HG02884 (cell line): Measurements from ENCODE around the gene SKOR1.

Experiments used
- ATAC-seq: cut with Tn5 transposase; IDR thresholded peaks from one replicate; pipeline ENCODE4 v1.9.1; 2021; ENCODE audit warnings: mild to moderate bottlenecking, moderate library complexity; ENCODE audit not compliant: unreplicated experiment

The SKOR1 gene

DNA sequence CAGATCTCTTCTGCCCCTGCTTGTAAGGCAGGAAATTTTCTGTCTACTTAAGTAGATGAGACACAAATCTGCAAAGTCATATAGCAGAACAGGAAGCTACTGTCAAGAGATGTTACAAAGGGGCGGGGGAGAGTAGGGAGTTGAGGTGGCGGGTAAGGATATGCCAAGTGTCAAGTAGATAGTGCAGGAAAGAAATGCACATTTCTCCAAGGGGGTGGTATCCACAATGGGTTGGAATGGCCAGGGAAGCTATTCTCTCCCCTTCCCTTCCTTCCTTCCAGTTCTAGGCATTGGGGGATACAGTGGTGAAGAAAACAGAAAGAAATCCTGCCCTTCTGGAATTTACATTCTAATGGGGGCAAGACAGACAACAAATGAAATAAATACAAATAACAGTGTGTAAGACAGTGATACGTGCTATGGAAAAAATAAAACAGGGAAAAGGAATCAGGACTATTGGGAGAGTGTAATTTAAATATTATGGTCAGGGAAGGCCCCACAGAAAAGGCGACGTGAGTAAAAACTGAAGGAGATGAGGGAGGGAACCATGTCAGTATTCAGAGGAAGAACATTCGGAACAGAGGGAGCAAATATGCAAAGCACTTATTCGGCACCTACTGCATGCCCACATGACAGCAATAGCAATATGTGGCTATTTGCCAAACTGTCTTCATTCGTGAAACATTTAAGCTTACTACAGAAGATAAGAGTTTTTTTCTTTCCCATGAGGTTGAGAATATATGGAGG lies 57.4 kb downstream of the SKOR1 start:
- ATAC-seq: no peak

DNA sequence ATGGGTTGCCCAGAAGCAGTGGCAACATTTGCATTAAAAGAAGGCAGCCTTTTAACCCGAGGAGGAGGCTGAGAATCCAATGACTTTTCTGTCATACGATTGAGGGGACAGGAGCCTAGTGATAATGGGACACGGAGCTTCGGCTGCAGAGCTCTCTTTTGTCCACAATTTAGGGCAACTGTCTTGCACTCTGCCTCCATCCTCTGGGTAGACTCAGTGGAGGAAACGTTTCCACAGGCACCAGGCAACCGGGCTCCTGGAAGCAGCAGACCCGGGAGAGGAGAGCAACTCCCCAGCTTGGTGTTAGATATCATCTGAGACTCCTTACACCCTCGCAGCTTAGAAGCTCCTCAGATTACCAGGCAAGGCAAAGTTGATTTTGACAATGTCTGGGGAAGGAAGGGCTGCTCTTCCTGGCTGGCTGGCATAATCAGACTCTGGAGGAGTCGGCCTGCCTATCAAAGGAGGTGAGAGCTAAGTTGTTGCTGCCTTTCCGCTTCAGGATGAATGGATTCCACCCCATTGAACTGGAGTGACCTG lies 58.0 kb downstream of the SKOR1 start:
- ATAC-seq: no peak

DNA sequence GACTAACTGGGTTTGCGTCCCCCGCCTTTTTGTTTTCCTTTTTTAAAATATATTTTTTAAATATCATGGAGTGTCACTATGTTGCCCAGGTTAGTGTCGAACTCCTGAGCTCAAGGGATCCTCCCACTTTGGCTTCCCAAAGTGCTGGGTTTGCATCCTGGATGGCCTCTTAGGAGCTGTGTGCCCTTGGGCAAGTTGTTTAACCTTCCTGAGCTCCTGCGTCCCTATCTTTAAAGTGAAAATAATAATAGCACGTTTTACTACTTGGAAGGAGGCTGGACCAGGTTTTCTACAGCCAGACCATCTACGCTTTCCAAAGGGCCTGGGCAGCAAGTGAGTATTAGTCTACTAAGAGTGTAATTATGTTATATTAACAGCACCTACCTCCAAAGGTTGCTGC lies 58.7 kb downstream of the SKOR1 start:
- no peak for ATAC-seq
